Sigmoid colon (tissue), 7 donors: ENCODE data around the gene OTOA. TPM values are rescaled to one million over a fixed set of nuclear protein-coding genes. Genes with fewer than 3 reads are reported as not detected.
A peak's percentile ranks its signal among the peaks of the same experiment; 100 is the strongest.
"Not testable (repeated sequence)": the region's sequence is repeated elsewhere in the genome, so short reads cannot be mapped to it uniquely, and the experiment has no call there.

Experiments
- DNase-seq: peaks from one replicate; pipeline ENCODE4 v3.0.0-alpha.2; 2019
- H3K27ac ChIP-seq, 4 donors: fragments of 200-600 bp; sonication (generic); one replicate each; pipeline ENCODE4 v1.5.1; 2016 to 2019; ENCODE audit warnings: mild to moderate bottlenecking in 1 of 4
- H3K27me3 ChIP-seq, 3 donors: fragments of 200-600 bp; sonication (generic); one replicate each; pipeline ENCODE4 v1.5.1; 2019; ENCODE audit warnings: mild to moderate bottlenecking in 1 of 3
- H3K36me3 ChIP-seq, 4 donors: fragments of 200-600 bp; sonication (generic); one replicate each; pipeline ENCODE4 v1.5.1; 2016 to 2019
- H3K4me1 ChIP-seq, 4 donors: fragments of 200-600 bp; sonication (generic); one replicate each; pipeline ENCODE4 v1.5.1; 2017 to 2019
- H3K4me3 ChIP-seq, 4 donors: fragments of 200-600 bp; sonication (generic); one replicate each; pipeline ENCODE4 v1.5.1; 2017 to 2019; ENCODE audit warnings: mild to moderate bottlenecking in 2 of 4, moderate library complexity in 1 of 4
- H3K9me3 ChIP-seq, 4 donors: fragments of 200-600 bp in 3 of 4; sonication (generic) in 3 of 4; one replicate each; pipeline versions ENCODE4 v1.5.1 to v1.6.1; 2013 to 2019
- CTCF ChIP-seq, 4 experiments: fragments of 450-650 bp in 3 of 4; fragments of 200-600 bp in 1 of 4; IDR thresholded peaks; one replicate each; pipeline ENCODE4 v1.5.1; 2016 to 2019; ENCODE audit warnings: antibody characterized with exemption in 4 of 4, mild to moderate bottlenecking in 3 of 4, moderate library complexity in 2 of 4
- EP300 ChIP-seq, 4 donors: sonication (generic); formaldehyde crosslinking; IDR thresholded peaks; one replicate each; pipeline ENCODE4 v1.6.1; 2017; ENCODE audit warnings: antibody characterized with exemption in 4 of 4
- POLR2A ChIP-seq, 2 donors: fragments of 450-650 bp; IDR thresholded peaks; one replicate each; pipeline ENCODE4 v1.6.1; 2016; ENCODE audit warnings: antibody characterized with exemption in 2 of 2, mild to moderate bottlenecking in 2 of 2, moderate library complexity in 2 of 2
- POLR2AphosphoS5 ChIP-seq, 4 donors: sonication (generic); formaldehyde crosslinking; IDR thresholded peaks; one replicate each; pipeline ENCODE4 v1.6.1; 2017; ENCODE audit warnings: antibody characterized with exemption in 4 of 4
- whole genome bisulfite sequencing, 2 donors: extraction: QIAGEN DNeasy Blood & Tissue Kit; methylation state at CpG; one replicate each; pipeline ENCODE4 v1.1.7; 2013; 5-methylcytosine and 5-hydroxymethylcytosine counted together
- intact Hi-C: fragments of 100-400 bp; cut with DNase I; formaldehyde crosslinking; loops from one replicate; pipeline ENCODE4 v1.15.1; 2023
- polyA plus RNA-seq, 3 donors: library from polyadenylated mRNA; stranded (reverse); fragments of 200-250 nt; gene quantifications; one replicate each; pipeline ENCODE4 v1.2.3, GENCODE V29; 2013
- total RNA-seq, 4 donors: library from RNA; depleted of rRNA; stranded (reverse); fragments of >200 nt; gene quantifications; one replicate each; pipeline ENCODE4 v1.1.0, GENCODE V29; 2016
- donor health status: healthy with polysubstance abuse.
- donor health status: Bipolar disorder and iron deficiency.
- donor health status: healthy.

Gene OTOA
- total and polyA plus RNA-seq, 7 donors: 0.14 to 0.83 (median 0.46) TPM; not detected in 2

GRCh38 chr16:21626659-21627277 lies 37.0 kb upstream of the OTOA start:
- H3K27me3 ChIP-seq: no peaks in the 10 kb centered on the region
- H3K4me3 ChIP-seq: no peak overlapping the region
- H3K27ac ChIP-seq: peak overlapping the region in 3 of 4 donors; percentile 36 to 54 (median 52)
- no peaks in the 10 kb centered on the region for H3K9me3 ChIP-seq
- WGBS, 2 donors: 24 to 52% methylated on average over 6 of the region's 6 CpGs
- peak; percentile 70 for DNase-seq
- intact Hi-C loops: no loop called here
- peaks cover 0 to 35% (median 7%) of the 10 kb centered on the region in 4 donors for H3K36me3 ChIP-seq
- peaks cover 0 to 19% (median 11%) of the 10 kb centered on the region in 4 donors for H3K4me1 ChIP-seq
- TF ChIP-seq CTCF (IDR thresholded peaks at IDR 0.05) (no peak), POLR2A (IDR thresholded peaks at IDR 0.05) (no peak), POLR2AphosphoS5 (IDR thresholded peaks at IDR 0.05) (peak; percentile 20 to 80 (median 62)), EP300 (IDR thresholded peaks at IDR 0.05) (no peak)

GRCh38 chr16:21628121-21628726 lies 35.5 kb upstream of the OTOA start:
- intact Hi-C loops: no loop called here
- 96 to 98% methylated on average over 5 of the region's 5 CpGs for WGBS, 2 donors

DNA sequence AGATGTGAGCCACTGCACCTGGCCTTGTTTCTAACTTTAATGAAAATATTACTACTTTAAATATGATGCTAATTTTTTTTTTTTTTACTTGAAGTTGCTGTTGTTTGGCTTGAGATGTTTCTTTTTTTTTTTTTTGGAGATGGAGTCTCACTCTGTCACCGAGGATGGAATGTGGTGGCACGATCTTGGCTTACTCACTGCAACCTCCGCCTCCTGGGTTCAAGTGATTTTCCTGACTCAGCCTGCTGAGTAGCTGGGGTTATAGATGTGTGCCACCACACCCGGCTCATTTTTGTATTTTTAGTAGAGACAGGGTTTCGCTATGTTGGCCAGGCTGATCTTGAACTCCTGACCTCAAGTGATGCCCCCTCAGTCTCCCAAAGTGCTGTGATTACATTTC lies 35.0 kb upstream of the OTOA start:
- whole genome bisulfite sequencing, 2 donors: 98% methylated on average over 5 of the region's 5 CpGs
- Histone ChIP-seq H3K4me3 (no peak overlapping the region), H3K27me3 (no peaks in the 10 kb centered on the region), H3K9me3 (no peaks in the 10 kb centered on the region), H3K4me1 (peaks cover 0 to 19% (median 11%) of the 10 kb centered on the region in 4 donors), H3K27ac (no peak overlapping the region), H3K36me3 (peaks cover 0 to 35% (median 7%) of the 10 kb centered on the region in 4 donors)
- intact Hi-C loops: no loop called here
- no peak for DNase-seq
- TF ChIP-seq EP300 (IDR thresholded peaks at IDR 0.05): no peak
- TF ChIP-seq CTCF (IDR thresholded peaks at IDR 0.05): no peak
- TF ChIP-seq POLR2A (IDR thresholded peaks at IDR 0.05): no peak
- no peak for TF ChIP-seq POLR2AphosphoS5 (IDR thresholded peaks at IDR 0.05)

More at GRCh38 chr16:21628121-21628726, 35.5 kb upstream of the OTOA start:
- no peak for TF ChIP-seq CTCF (IDR thresholded peaks at IDR 0.05)
- no peak for TF ChIP-seq POLR2AphosphoS5 (IDR thresholded peaks at IDR 0.05)
- TF ChIP-seq POLR2A (IDR thresholded peaks at IDR 0.05): no peak
- TF ChIP-seq EP300 (IDR thresholded peaks at IDR 0.05): no peak
- no peak overlapping the region for H3K4me3 ChIP-seq
- no peak for DNase-seq
- H3K36me3 ChIP-seq: peaks cover 0 to 35% (median 7%) of the 10 kb centered on the region in 4 donors
- H3K27ac ChIP-seq: no peak overlapping the region
- no peaks in the 10 kb centered on the region for H3K27me3 ChIP-seq
- no peaks in the 10 kb centered on the region for H3K9me3 ChIP-seq
- peaks cover 0 to 19% (median 11%) of the 10 kb centered on the region in 4 donors for H3K4me1 ChIP-seq

DNA sequence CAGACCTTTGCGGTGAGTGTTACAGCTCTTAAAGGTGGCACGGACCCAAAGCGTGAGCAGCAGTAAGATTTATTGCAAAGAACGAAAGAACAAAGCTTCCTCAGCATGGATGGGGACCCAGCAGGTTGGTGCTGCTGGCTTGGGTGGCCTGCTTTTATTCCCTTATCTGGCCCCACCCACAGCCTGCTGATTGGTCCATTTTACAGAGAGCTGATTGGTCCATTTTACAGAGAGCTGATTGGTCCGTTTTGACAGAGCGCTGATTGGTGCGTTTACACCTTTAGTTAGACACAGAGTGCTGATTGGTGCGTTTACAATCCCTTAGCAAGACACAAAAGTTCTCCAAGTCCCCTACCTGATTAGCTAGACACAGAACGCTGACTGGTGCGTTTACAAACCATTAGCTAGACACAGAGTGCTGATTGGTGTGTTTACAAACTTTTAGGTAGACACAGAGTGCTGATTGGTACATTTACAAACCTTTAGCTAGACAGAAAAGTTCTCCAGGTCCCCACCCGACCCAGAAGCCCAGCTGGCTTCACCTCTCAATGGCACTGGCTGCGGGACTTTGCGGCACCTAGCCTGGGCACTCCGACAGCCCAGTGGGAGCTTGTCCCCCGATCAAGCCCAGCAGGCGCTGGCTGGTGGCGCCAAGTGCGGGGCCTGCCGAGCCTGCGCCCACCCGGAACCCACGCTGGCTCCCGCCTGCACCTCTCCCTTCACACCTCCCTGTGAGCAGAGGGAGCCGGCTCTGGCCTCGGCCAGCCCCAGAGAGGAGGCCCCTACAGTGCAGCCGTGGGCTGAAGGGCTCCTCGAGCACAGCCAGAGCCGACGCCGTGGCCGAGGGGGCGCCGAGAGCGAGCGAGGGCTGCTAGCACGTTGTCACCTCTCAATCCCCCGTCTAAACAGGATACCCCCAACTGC lies 33.9 kb upstream of the OTOA start:
- DNase-seq, intact Hi-C loops, H3K27me3 ChIP-seq, H3K9me3 ChIP-seq, H3K4me3 ChIP-seq, H3K27ac ChIP-seq: not testable (repeated sequence)
- WGBS, 2 donors: 98% methylated on average over 37 of the region's 37 CpGs
- Histone ChIP-seq H3K36me3 (peaks cover 0 to 37% (median 6%) of the 10 kb centered on the region in 4 donors), H3K4me1 (peaks cover 0 to 19% (median 11%) of the 10 kb centered on the region in 4 donors)

- peaks cover 0 to 29% (median 4%) of the 10 kb centered on the region in 4 donors for H3K36me3 ChIP-seq
- H3K4me1 ChIP-seq: peaks cover 0 to 18% (median 11%) of the 10 kb centered on the region in 4 donors
- H3K9me3 ChIP-seq, H3K4me3 ChIP-seq, H3K27ac ChIP-seq, intact Hi-C loops, DNase-seq, H3K27me3 ChIP-seq: not testable (repeated sequence)
- WGBS, 2 donors: 87 to 93% methylated on average over 6 of the region's 6 CpGs
These were observed 32.9 kb upstream of the OTOA start for GRCh38 chr16:21630866-21631265.

DNA sequence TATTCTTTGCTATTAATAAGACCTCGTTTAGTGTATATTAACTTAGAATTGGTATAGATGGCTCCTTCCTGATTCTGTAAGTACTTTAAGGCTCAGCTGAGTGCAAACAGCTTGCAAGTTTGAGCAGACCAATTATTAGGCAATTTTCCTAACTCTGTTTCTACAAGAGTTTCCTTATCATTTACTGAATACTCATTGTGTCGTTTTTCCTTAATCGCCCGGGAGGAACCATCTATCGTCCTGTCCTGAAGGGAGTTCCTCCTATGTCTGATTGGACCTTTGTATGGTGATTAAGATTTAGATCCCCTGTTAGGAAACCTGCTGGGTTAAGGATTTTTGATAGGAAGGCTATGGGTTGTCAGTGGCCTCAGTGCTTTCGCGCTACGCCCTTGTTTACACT lies 32.4 kb upstream of the OTOA start:
- intact Hi-C loops, DNase-seq, H3K4me3 ChIP-seq, H3K27me3 ChIP-seq, H3K27ac ChIP-seq, H3K9me3 ChIP-seq: not testable (repeated sequence)
- WGBS, 2 donors: 87 to 88% methylated on average over 8 of the region's 8 CpGs
- Histone ChIP-seq H3K36me3 (peaks cover 0 to 29% (median 4%) of the 10 kb centered on the region in 4 donors), H3K4me1 (peaks cover 0 to 13% (median 9%) of the 10 kb centered on the region in 4 donors)

DNA sequence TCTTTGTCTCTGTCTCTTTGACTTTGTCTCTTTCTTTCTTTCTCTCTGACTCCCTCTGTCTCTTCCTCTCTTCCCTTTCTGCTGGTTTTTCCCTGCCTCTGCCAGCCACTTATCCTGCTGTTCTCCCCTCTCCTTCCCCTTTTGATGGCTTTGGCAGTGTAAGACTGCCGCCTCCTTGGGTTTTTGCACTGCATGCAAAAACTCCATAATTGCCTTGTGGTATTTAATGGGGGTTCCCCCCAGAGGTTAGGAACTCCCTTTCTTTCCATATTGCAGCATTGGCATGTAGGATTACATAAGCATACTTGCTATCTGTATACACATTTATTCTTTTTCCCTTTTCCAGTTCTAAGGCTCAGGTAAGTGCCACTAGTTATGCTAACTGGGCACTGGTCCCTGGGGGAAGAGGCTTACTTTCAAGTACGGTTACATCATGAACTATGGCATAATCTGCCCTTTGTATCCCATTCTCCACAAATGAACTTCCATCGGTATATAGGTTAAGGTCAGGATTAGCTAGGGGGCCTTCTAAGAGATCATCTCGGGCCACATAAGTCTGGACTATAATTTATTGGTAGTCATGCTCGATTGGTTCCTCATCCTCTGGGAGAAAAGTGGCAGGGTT lies 31.7 kb upstream of the OTOA start:
- not testable (repeated sequence) for DNase-seq

More for the DNA sequence above, 31.7 kb upstream of the OTOA start:
- H3K27ac ChIP-seq, H3K27me3 ChIP-seq, H3K9me3 ChIP-seq, intact Hi-C loops, H3K4me1 ChIP-seq, H3K4me3 ChIP-seq: not testable (repeated sequence)
- peaks cover 0 to 29% (median 4%) of the 10 kb centered on the region in 4 donors for H3K36me3 ChIP-seq
- WGBS, 2 donors: 90 to 91% methylated on average over 5 of the region's 5 CpGs
